Adrenal gland (tissue), 12 donors: ENCODE results near the gene ARSI. TPM values are rescaled to one million over a fixed set of nuclear protein-coding genes. Genes with fewer than 3 reads are reported as not detected.

Experiments used
- DNase-seq, 7 donors: peaks; one replicate each; pipeline ENCODE4 v3.0.0-alpha.2; 2019 to 2020
- H3K27ac ChIP-seq, 5 donors: fragments of 200-600 bp; sonication (generic) in 4 of 5; 1 replicate in 3 of 5; 2 replicates in 2 of 5; pipeline versions ENCODE4 v1.5.1 to v1.8.0; 2016 to 2020; ENCODE audit warnings: mild to moderate bottlenecking in 1 of 5
- H3K27me3 ChIP-seq: fragments of 200-600 bp; 2 replicates; pipeline ENCODE4 v1.8.0; 2021
- H3K36me3 ChIP-seq, 2 donors: fragments of 200-600 bp; replicated peaks in 1 of 2; 1 replicate in 1 of 2; 2 replicates in 1 of 2; pipeline versions ENCODE4 v1.5.1 to v1.8.0; 2018 to 2022
- H3K4me1 ChIP-seq, 2 donors: fragments of 200-600 bp; replicated peaks in 1 of 2; 1 replicate in 1 of 2; 2 replicates in 1 of 2; pipeline versions ENCODE4 v1.5.1 to v1.8.0; 2018 to 2021
- H3K4me3 ChIP-seq, 4 donors: fragments of 200-600 bp; sonication (generic) in 3 of 4; one replicate each; pipeline ENCODE4 v1.5.1; 2016 to 2018
- H3K9me3 ChIP-seq, 3 donors: fragments of 200-600 bp; sonication (generic) in 1 of 3; replicated peaks in 1 of 3; 1 replicate in 2 of 3; 2 replicates in 1 of 3; pipeline versions ENCODE4 v1.5.1 to v1.8.0; 2016 to 2021
- POLR2A ChIP-seq, 2 donors: fragments of 450-650 bp; IDR thresholded peaks; one replicate each; pipeline ENCODE4 v1.6.1; 2017; ENCODE audit warnings: antibody characterized with exemption in 2 of 2, mild to moderate bottlenecking in 2 of 2, moderate library complexity in 1 of 2
- WGBS, 4 donors: extraction: QIAGEN DNeasy Blood & Tissue Kit in 2 of 4; methylation state at CpG; one replicate each; pipeline versions ENCODE4 v1.1.5 to v1.1.7; 2013 to 2017; 5-methylcytosine and 5-hydroxymethylcytosine counted together
- intact Hi-C, 2 donors: fragments of 100-400 bp; cut with DNase I; formaldehyde crosslinking; loops; one replicate each; pipeline versions ENCODE4 v1.14.1 to v1.15.0; 2022 to 2023
- polyA plus RNA-seq, 3 donors: library from polyadenylated mRNA; stranded (reverse); fragments of 200-250 nt in 2 of 3; fragments of 350-450 nt in 1 of 3; fragmentation: Illumina TruSeq in 1 of 3; extraction: RNeasy Lipid Tissue Mini Kit (QIAGEN cat#74804) in 1 of 3; gene quantifications; one replicate each; pipeline ENCODE4 v1.2.3, GENCODE V29; 2013 to 2014
- total RNA-seq, 9 donors: library from RNA; depleted of rRNA in 4 of 9; stranded (reverse); fragments of >200 nt in 4 of 9; fragments of 120-200 nt in 1 of 9; fragmentation: NEBNext Ultra II Directional in 1 of 9; extraction: Animal tissue kit (Norgen Biotek cat#: 25700) in 1 of 9; gene quantifications; one replicate each; pipeline versions ENCODE4 v1.1.0 to v1.2.4, GENCODE V29; 2013 to 2023
- TF ChIP-seq, protein P1 (sequence below), 6 experiments: fragments of 450-650 bp in 4 of 6; fragments of 200-600 bp in 2 of 6; sonication (generic) in 1 of 6; IDR thresholded peaks; 1 replicate in 5 of 6; 2 replicates in 1 of 6; pipeline versions ENCODE4 v1.5.1 to v1.8.0; 2016 to 2021; ENCODE audit warnings: antibody characterized with exemption in 6 of 6, mild to moderate bottlenecking in 2 of 6, moderate library complexity in 1 of 6
- donor health status: healthy with polysubstance abuse.
- donor health status: Bipolar disorder and iron deficiency.
- donor health status: DM: yes; HTN: yes; CAD: no.
- donor health status: DM: no; HTN: no; CAD: no.
- donor health status: DM: no; HTN: no; CAD: no.
- donor health status: DM: yes; HTN: yes; CAD: no.

Gene ARSI
- total and polyA plus RNA-seq, 12 donors: 0.12 to 0.96 (median 0.39) TPM; not detected in 2

DNA sequence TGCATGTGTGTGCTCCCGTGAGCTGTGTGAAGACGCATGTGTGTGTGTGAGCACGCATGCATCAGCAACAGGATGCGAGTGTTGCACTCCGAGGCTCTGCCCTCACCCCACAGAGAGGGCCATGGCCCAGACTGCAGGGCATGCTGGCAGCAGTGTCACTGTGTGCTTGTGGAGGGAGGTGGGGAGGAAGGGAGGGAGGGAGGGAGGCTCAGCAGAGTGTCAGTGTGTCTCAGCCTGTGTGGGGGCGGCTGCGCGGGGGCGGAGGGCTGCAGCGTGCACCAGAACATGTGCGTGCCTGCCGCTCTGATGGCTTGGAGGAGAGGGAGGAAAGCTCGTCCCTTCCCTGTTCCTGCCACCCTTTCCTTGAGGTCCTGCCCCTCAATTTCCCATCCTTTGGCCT, 18.4 kb downstream of the ARSI start:
- no peak for DNase-seq
- no peaks in the 10 kb centered on the region for H3K36me3 ChIP-seq
- no peak for TF ChIP-seq POLR2A (IDR thresholded peaks at IDR 0.05)
- TF ChIP-seq, protein P1, sequence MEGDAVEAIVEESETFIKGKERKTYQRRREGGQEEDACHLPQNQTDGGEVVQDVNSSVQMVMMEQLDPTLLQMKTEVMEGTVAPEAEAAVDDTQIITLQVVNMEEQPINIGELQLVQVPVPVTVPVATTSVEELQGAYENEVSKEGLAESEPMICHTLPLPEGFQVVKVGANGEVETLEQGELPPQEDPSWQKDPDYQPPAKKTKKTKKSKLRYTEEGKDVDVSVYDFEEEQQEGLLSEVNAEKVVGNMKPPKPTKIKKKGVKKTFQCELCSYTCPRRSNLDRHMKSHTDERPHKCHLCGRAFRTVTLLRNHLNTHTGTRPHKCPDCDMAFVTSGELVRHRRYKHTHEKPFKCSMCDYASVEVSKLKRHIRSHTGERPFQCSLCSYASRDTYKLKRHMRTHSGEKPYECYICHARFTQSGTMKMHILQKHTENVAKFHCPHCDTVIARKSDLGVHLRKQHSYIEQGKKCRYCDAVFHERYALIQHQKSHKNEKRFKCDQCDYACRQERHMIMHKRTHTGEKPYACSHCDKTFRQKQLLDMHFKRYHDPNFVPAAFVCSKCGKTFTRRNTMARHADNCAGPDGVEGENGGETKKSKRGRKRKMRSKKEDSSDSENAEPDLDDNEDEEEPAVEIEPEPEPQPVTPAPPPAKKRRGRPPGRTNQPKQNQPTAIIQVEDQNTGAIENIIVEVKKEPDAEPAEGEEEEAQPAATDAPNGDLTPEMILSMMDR (IDR thresholded peaks at IDR 0.05): no peak
- H3K27ac ChIP-seq: no peak overlapping the region
- H3K4me1 ChIP-seq: no peaks in the 10 kb centered on the region
- intact Hi-C loops: no loop called here
- WGBS, 4 donors: 73 to 83% (median 75%) methylated on average over 9 to 13 of the region's 13 CpGs
- no peaks in the 10 kb centered on the region for H3K9me3 ChIP-seq
- H3K4me3 ChIP-seq: no peak overlapping the region
- H3K27me3 ChIP-seq: no peaks in the 10 kb centered on the region

DNA sequence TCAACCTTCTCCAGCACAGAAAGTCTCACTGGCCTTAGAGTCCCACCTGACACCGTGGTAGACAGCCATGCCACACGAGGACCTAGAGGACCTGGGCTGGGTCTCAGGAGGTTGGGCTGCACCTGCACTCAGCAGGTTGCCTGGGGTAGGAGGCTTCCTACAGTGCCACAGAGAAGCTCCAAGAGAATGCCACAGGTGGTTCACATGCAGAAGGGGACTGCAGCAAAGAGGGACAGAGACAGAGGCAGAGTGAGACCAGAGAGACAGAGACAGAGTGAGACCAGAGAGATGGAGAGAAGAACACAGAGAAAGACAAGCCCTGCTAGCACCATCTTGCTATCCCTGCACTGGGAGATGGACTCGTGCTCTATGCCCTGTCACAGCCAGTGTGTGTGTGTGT, 18.8 kb downstream of the ARSI start:
- H3K4me3 ChIP-seq: no peak overlapping the region
- H3K36me3 ChIP-seq: no peaks in the 10 kb centered on the region
- no peaks in the 10 kb centered on the region for H3K9me3 ChIP-seq
- no peak overlapping the region for H3K27ac ChIP-seq
- WGBS, 4 donors: 60 to 83% (median 78%) methylated on average over 3 of the region's 3 CpGs
- no peak for DNase-seq
- intact Hi-C loops: no loop called here
- H3K4me1 ChIP-seq: no peaks in the 10 kb centered on the region
- H3K27me3 ChIP-seq: no peaks in the 10 kb centered on the region
- TF ChIP-seq, protein P1 (IDR thresholded peaks at IDR 0.05): no peak
- TF ChIP-seq POLR2A (IDR thresholded peaks at IDR 0.05): no peak

DNA sequence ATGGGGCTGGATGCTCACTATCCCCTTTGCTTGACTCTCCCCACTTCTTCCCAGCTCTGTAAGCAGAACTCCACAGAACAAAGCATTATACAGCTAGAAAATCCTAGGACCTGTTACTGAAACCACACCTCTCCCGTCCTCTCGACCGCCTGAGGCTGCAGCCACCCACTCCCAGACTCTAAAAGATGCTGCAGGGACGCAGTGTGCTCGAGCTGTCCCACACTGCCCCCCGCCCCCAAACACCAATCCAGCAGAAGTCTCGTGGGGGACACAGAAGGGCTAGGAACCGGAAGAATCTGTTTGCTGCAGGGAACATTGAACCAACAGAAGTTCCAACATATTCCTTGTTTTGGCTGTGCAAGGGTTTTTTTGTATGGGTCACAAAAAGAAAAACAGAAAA, 20.7 kb downstream of the ARSI start:
- Histone ChIP-seq H3K4me3 (no peak overlapping the region), H3K27ac (no peak overlapping the region), H3K36me3 (no peaks in the 10 kb centered on the region), H3K9me3 (no peaks in the 10 kb centered on the region), H3K4me1 (no peaks in the 10 kb centered on the region), H3K27me3 (no peaks in the 10 kb centered on the region)
- no peak for TF ChIP-seq POLR2A (IDR thresholded peaks at IDR 0.05)
- TF ChIP-seq, protein P1 (IDR thresholded peaks at IDR 0.05): no peak
- intact Hi-C loops: no loop called here
- no peak for DNase-seq
- 71 to 79% (median 75%) methylated on average over 8 of the region's 8 CpGs for WGBS, 4 donors

DNA sequence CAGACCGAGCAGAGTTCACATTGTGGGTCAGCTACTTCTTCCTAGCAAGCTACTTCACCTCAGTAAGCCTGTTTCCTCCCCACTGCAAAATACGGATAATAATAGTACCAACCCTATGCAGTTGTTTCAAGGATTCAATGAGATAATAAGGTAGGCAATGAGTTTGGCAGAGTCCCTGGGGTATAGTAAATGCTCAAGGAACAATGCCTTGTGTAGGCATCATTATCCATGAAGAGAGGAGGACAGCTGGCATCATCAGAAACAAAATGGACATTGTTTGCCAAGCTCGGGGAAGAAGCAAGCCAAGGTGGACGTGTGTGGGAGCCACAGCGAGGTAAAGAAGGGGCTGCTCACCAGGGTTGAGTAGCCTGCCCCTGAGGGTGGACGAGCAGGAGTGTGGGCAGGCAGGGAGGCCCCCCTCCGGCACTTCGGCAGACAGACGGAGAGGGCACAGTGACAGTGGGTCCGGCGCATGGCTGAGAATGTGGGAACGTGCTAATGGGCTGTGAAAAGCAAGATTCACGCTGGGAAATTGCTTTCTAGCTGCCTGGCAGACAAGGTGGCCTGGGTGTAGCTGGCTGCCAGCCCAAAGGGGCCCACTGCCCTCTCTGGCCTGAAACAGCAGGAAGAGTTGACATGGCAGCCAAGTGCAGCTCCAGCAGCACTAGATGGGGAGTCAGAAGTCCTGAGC, 23.2 kb downstream of the ARSI start:
- Histone ChIP-seq H3K4me3 (no peak overlapping the region), H3K27me3 (no peaks in the 10 kb centered on the region), H3K4me1 (no peaks in the 10 kb centered on the region), H3K9me3 (no peaks in the 10 kb centered on the region), H3K36me3 (no peaks in the 10 kb centered on the region), H3K27ac (no peak overlapping the region)
- DNase-seq: no peak
- no peak for TF ChIP-seq POLR2A (IDR thresholded peaks at IDR 0.05)
- TF ChIP-seq, protein P1 (IDR thresholded peaks at IDR 0.05): no peak
- intact Hi-C loops: loop anchor here in 1 of 2 donors (10.0 kb wide), 1 partner anchor 155 kb away; no protein-coding TSS in a partner anchor
- 86 to 95% (median 87%) methylated on average over 13 of the region's 13 CpGs for WGBS, 4 donors
